KMS-11 (cell line): Measurements from ENCODE around the gene MPIG6B.

Source experiments
- H2AFZ ChIP-seq: fragments of 200-600 bp; sonication (generic); 2 replicates; pipeline ENCODE4 v1.6.1; 2016; ENCODE audit warnings: antibody characterized with exemption, mixed run types, low read depth
- H3K27ac ChIP-seq: fragments of 200-600 bp; sonication (generic); 2 replicates; pipeline ENCODE4 v1.6.1; 2016; ENCODE audit warnings: mild to moderate bottlenecking, mixed run types
- H3K27me3 ChIP-seq: fragments of 200-600 bp; sonication (generic); 2 replicates; pipeline ENCODE4 v1.6.1; 2017; ENCODE audit warnings: mild to moderate bottlenecking, low read depth, mixed run types, moderate library complexity; ENCODE audit not compliant: insufficient read depth
- H3K36me3 ChIP-seq: fragments of 200-600 bp; sonication (generic); 2 replicates; pipeline ENCODE4 v1.6.1; 2017; ENCODE audit warnings: mild to moderate bottlenecking, mixed run types; ENCODE audit not compliant: insufficient read depth
- H3K4me1 ChIP-seq: fragments of 200-600 bp; sonication (generic); 2 replicates; pipeline ENCODE4 v1.6.1; 2016; ENCODE audit warnings: mild to moderate bottlenecking, low read depth, mixed run types; ENCODE audit not compliant: poor library complexity, severe bottlenecking
- H3K4me2 ChIP-seq: fragments of 200-600 bp; sonication (generic); 2 replicates; pipeline ENCODE4 v1.7.0; 2016; ENCODE audit warnings: mild to moderate bottlenecking, mixed run types
- H3K4me3 ChIP-seq: fragments of 200-600 bp; sonication (generic); IDR thresholded peaks from 2 replicates; pipeline ENCODE4 v1.6.1; 2017; ENCODE audit warnings: low read depth, low read length, mixed read lengths; ENCODE audit not compliant: insufficient read depth
- H3K79me2 ChIP-seq: fragments of 200-600 bp; sonication (generic); 2 replicates; pipeline ENCODE4 v1.6.1; 2016; ENCODE audit warnings: low read depth, mixed run types; ENCODE audit not compliant: insufficient read depth
- H3K9ac ChIP-seq: fragments of 200-600 bp; sonication (generic); 2 replicates; pipeline ENCODE4 v1.6.1; 2016; ENCODE audit warnings: mild to moderate bottlenecking, mixed run types
- H4K20me1 ChIP-seq: fragments of 200-600 bp; sonication (generic); 2 replicates; pipeline ENCODE4 v1.6.1; 2016; ENCODE audit warnings: mild to moderate bottlenecking, mixed run types; ENCODE audit not compliant: insufficient read depth
- CTCF ChIP-seq: fragments of 200-600 bp; sonication (generic); conservative IDR thresholded peaks from 2 replicates; pipeline ENCODE4 v1.6.1; 2017; ENCODE audit warnings: low read depth, mild to moderate bottlenecking, antibody characterized with exemption, low read length, moderate library complexity, mixed read lengths

Gene MPIG6B

DNA sequence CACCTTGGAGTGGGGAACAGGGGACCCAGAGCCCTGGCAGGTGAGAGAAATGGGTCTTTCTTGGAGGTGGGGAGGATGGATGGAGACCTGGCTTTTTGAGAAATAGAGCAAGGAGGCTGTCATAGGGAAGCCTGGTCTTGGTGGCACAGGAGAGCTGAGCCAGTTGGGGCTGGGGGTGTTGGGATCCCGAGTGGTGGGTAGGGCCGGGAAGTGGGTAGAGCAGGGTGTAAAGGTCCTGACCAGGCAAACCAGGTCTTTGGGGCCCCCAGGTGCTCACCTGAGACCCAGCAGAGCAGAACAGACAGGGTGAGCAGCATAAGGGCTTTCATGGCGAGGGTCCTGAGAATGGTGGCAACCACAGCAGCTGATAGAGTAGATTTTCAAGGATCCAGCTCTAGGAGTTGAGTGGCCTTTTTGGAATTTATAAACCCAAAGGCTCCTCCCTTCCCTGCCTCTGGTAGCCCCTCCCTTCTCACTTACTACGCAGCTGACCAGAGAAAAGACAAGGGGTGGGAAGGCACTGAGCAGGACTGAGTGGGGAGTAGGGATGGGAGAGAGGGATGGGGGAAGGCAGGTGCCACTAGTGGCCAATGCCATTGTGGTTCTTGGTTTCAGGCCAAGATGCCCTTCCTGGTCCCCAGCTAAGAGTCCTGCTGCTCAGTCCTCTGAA, 1.7 kb upstream of the MPIG6B start, which contains the start of gene LY6G6C:
Gene LY6G6C, minus strand, starts transcription at position 396 of the 670 bp plus-strand sequence. Its CDS starts 67 bp downstream, at position 329.
- Histone ChIP-seq H3K36me3 (no peaks in the 10 kb centered on the region), H3K27ac (no peak within 1 kb of the TSS), H3K9ac (no peak within 1 kb of the TSS), H3K4me1 (no peaks in the 10 kb centered on the region), H2AFZ (no peak within 1 kb of the TSS), H3K4me2 (no peak within 1 kb of the TSS), H3K4me3 (no peak within 1 kb of the TSS), H4K20me1 (no peaks in the 10 kb centered on the region), H3K27me3 (no peaks in the 10 kb centered on the region; the same call in 1 of the 2 replicates), H3K79me2 (no peaks in the 10 kb centered on the region)
- TF ChIP-seq CTCF = no peak

- no peak overlapping the region for H2AFZ ChIP-seq
- H4K20me1 ChIP-seq = no peaks in the 10 kb centered on the region
- no peaks in the 10 kb centered on the region for H3K79me2 ChIP-seq
- no peak for TF ChIP-seq CTCF
- no peak overlapping the region for H3K4me2 ChIP-seq
- no peak overlapping the region for H3K27ac ChIP-seq
- H3K27me3 ChIP-seq = no peaks in the 10 kb centered on the region; the same call in 1 of the 2 replicates
- H3K36me3 ChIP-seq = no peaks in the 10 kb centered on the region
- no peak overlapping the region for H3K4me3 ChIP-seq
- H3K4me1 ChIP-seq = no peaks in the 10 kb centered on the region
- H3K9ac ChIP-seq = no peak overlapping the region
Observed at GRCh38 chr6:31722173-31722572, 1.0 kb upstream of the MPIG6B start.

- Histone ChIP-seq H3K27me3 (no peaks in the 10 kb centered on the region; the same call in 1 of the 2 replicates), H3K4me2 (no peak overlapping the region), H3K36me3 (no peaks in the 10 kb centered on the region), H3K4me1 (peaks cover 13% of the 10 kb centered on the region), H3K4me3 (no peak overlapping the region), H3K9ac (no peak overlapping the region), H3K79me2 (no peaks in the 10 kb centered on the region), H3K27ac (no peak overlapping the region), H4K20me1 (no peaks in the 10 kb centered on the region), H2AFZ (no peak overlapping the region)
- no peak for TF ChIP-seq CTCF
Observed at GRCh38 chr6:31723980-31724691, 963 bp downstream of the MPIG6B start.

DNA sequence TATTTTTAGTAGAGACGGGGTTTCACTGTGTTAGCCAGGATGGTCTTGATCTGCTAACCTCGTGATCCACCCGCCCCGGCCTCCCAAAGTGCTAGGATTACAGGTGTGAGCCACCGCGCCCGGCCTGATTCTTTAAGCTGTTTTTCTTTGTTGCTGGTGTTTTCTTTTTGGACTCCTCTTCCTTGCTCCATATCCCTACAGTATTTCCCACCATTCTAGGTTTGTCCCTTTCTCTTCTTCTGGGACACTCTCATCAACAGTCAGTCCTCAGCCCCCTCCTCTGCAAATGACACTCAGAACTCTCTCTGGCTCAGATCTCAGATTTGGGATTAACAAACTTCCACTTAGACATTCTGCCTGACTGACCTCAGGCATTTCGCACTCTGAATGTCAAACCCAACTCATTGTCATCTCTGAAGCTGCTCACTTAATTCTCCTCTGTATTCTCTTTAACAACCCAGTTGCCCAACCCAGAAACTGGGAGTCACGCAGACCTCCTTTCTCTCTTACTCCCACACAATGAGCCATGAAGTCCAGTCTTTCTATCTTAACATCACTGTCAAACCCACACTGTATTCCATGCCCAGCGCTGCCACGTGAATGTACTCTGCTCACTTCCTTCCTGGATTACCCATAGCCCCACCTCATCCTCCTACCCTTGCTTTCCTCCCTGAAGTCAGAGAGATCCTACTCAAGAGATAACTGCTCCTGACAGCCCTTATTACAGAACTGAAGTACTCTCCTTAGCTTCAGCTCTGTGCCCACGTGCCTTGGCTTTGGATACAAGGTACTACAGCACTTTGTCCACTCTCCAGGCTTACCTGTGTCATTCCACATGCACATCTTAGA, 2.6 kb downstream of the MPIG6B start:
- no peak overlapping the region for H3K4me3 ChIP-seq
- no peaks in the 10 kb centered on the region for H3K79me2 ChIP-seq
- peaks cover 3% of the 10 kb centered on the region; the same call in 1 of the 2 replicates for H3K36me3 ChIP-seq
- H3K4me1 ChIP-seq = peaks cover 13% of the 10 kb centered on the region
- no peak overlapping the region for H3K27ac ChIP-seq
- no peak overlapping the region for H3K4me2 ChIP-seq
- H3K9ac ChIP-seq = no peak overlapping the region
- TF ChIP-seq CTCF = no peak
- H3K27me3 ChIP-seq = no peaks in the 10 kb centered on the region; the same call in 1 of the 2 replicates
- H2AFZ ChIP-seq = no peak overlapping the region
- H4K20me1 ChIP-seq = no peaks in the 10 kb centered on the region
